ENCODE measurements around the gene RHD. TPM values are rescaled to one million over a fixed set of nuclear protein-coding genes. Genes with fewer than 3 reads are reported as not detected.

Gene RHD
- total RNA-seq, 4 donors from 2014 or later, result 1.5 TPM; not detected in 3

DNA sequence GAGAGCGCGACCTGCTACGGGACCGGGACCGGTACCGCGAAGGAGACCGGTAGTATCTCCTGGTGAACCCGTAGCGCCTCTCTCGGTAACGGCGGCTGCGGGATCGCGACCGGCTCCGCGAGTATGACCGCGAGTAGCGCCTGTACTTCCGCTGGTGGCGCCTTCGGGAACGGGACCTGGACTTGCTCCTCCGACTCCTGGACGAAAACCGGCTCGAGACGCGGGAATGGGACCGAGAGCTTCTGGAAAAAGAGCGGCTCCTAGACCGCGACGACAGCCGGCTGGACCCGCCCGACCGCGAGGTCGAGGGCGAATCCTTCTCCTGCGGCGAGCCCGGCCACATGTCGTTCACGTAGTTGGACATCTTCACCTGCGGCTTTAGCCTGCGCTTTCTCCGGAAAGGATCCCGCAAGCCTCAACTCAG is 25.7 kb upstream of the RHD start:
- no peak for TF ChIP-seq POLR2A (IDR thresholded peaks at IDR 0.05)
- TF ChIP-seq, protein P1, sequence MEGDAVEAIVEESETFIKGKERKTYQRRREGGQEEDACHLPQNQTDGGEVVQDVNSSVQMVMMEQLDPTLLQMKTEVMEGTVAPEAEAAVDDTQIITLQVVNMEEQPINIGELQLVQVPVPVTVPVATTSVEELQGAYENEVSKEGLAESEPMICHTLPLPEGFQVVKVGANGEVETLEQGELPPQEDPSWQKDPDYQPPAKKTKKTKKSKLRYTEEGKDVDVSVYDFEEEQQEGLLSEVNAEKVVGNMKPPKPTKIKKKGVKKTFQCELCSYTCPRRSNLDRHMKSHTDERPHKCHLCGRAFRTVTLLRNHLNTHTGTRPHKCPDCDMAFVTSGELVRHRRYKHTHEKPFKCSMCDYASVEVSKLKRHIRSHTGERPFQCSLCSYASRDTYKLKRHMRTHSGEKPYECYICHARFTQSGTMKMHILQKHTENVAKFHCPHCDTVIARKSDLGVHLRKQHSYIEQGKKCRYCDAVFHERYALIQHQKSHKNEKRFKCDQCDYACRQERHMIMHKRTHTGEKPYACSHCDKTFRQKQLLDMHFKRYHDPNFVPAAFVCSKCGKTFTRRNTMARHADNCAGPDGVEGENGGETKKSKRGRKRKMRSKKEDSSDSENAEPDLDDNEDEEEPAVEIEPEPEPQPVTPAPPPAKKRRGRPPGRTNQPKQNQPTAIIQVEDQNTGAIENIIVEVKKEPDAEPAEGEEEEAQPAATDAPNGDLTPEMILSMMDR (IDR thresholded peaks at IDR 0.05), result peak in 1 of 4 experiments; percentile 6
- Histone ChIP-seq H3K9me3 (no peaks in the 10 kb centered on the region), H3K4me1 (peaks cover 13 to 15% of the 10 kb centered on the region in 2 donors), H3K36me3 (no peaks in the 10 kb centered on the region), H3K27ac (peak overlapping the region; percentile 99), H3K4me3 (peak overlapping the region; percentile 96), H3K27me3 (no peaks in the 10 kb centered on the region)
- peak in 1 of 2 donors; percentile 34 for DNase-seq
- intact Hi-C loops (cut with DNase I; ENCODE audit: low total_unique reads), result no loop called here

DNA sequence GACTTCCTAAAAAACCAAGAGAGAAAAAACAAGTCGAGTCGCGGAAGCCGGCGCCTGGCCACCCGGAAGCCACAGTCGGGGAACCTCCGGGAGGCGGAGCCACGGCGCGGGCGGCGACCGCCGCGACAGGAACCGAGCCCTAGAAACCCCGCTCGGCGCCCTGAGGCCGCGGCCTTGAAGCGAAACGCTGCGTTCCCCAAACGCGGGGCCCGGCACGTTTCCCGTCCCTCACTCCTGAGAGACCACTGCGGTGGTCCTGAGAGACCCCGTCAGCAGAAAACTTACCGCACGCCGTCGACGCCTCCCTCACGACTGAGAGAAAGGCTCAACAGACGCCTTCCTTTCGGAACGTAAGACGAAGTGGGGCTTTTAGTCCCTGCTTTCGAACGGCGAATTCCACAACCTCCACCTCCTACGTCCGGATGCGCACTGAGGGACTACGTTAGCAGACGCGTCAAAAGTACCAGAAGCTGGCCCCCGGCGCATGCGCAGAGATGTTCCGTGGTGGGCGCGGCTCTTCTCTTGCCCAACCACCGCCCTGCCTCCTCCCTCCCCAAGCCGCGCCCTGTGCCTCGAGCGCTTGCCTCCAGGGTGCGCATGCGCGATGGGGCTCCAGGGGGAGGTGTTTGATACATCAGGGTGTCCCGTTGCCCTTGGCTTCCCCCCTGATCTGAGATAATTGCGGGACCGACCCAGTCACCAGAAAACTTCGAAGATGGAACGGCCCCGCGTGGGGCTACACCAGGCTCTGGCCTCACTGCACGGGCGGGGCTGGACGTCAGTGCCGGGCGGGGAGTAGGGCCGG is 25.1 kb upstream of the RHD start, which contains the start of gene RSRP1:
Gene RSRP1, minus strand, starts transcription at position 431 of the 805 bp plus-strand sequence. CDS start 491 bp downstream, outside the sequence.
- no peaks in the 10 kb centered on the region for H3K27me3 ChIP-seq
- peak; percentile 99 for DNase-seq
- H3K36me3 ChIP-seq, result no peaks in the 10 kb centered on the region
- H3K4me3 ChIP-seq, result peak within 1 kb of the TSS; percentile 96
- H3K27ac ChIP-seq, result peak within 1 kb of the TSS; percentile 99
- TF ChIP-seq POLR2A (IDR thresholded peaks at IDR 0.05), result peak; percentile 96 to 99
- TF ChIP-seq, protein P1 (IDR thresholded peaks at IDR 0.05), result peak in 3 of 4 experiments; percentile 8 to 34 (median 10)
- no peaks in the 10 kb centered on the region for H3K9me3 ChIP-seq
- peaks cover 13 to 15% of the 10 kb centered on the region in 2 donors for H3K4me1 ChIP-seq
- intact Hi-C loops (cut with DNase I; ENCODE audit: low total_unique reads), result no loop called here

DNA sequence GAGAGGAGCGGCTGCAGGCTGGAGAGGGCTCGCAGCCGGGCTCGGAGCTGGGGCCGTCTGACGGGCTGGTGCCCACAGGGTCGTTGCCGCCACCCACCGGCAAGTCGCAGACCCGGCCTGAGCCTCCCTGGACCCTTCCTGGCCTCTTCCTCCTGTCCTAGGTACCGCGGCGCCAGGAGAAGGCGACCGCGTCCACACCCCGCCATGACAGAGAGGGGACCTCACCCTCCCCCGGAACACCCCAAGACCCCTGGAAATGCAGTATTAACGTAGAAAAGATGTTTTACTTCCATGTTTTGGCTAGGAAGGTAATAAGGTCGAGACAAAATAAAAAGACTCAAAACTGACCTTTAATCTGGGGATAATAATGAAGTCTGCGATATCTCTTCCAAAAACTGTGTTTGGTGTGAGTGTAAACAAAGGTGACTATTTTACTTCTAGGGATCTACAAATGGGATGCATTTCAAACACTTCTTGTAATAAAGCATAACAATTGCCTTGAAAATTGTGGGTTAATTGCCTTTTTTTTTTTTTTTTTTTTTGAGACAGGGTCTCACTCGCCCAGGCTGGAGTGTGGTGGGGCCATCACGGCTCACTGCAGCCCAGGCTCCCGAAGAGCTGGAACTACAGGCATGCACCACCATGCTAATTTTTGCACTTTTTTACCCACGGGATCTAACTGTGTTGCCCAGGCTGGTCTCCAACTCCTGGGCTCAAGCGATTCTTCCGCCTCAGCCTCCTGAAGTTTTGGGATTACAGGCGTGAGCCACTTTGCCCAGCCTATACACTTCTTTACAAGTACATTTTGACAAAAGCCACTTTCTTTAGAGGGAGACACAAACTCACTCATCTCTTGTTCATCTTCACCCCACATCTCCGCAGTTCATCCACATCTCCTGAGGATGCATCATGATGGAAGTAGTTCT is 24.2 kb upstream of the RHD start:
- peak overlapping the region; percentile 99 for H3K27ac ChIP-seq
- H3K36me3 ChIP-seq, result no peaks in the 10 kb centered on the region
- TF ChIP-seq POLR2A (IDR thresholded peaks at IDR 0.05), result no peak
- TF ChIP-seq, protein P1 (IDR thresholded peaks at IDR 0.05), result no peak
- no peaks in the 10 kb centered on the region for H3K9me3 ChIP-seq
- no peaks in the 10 kb centered on the region for H3K27me3 ChIP-seq
- intact Hi-C loops (cut with DNase I; ENCODE audit: low total_unique reads), result no loop called here
- H3K4me1 ChIP-seq, result peaks cover 13 to 15% of the 10 kb centered on the region in 2 donors
- no peak for DNase-seq
- H3K4me3 ChIP-seq, result peak overlapping the region; percentile 96

DNA sequence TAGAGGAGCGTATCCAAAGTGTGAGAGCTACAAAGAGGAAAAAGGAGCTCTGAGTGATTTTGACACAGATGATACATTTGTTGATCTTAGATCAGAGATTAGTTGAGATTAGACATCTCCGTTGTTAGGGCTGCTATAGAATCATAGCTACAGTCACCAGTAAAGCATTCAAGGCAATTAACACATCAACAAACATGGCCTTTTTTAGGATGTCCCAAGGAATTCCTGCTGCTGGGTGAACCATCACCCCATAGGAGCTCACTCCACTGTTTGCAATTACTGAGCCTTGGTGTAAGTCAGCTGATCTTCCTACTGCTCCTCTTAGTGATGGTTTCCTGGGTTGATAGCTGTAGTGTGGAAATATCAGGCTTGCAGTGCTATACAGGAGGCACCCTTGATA is 18.4 kb upstream of the RHD start:
- intact Hi-C loops (cut with DNase I; ENCODE audit: low total_unique reads), result no loop called here
- no peaks in the 10 kb centered on the region for H3K36me3 ChIP-seq
- H3K4me1 ChIP-seq, result no peaks in the 10 kb centered on the region
- H3K27ac ChIP-seq, result no peak overlapping the region
- TF ChIP-seq POLR2A (IDR thresholded peaks at IDR 0.05), result no peak
- TF ChIP-seq, protein P1 (IDR thresholded peaks at IDR 0.05), result no peak
- no peak for DNase-seq
- H3K4me3 ChIP-seq, result no peak overlapping the region
- no peaks in the 10 kb centered on the region for H3K27me3 ChIP-seq
- no peaks in the 10 kb centered on the region for H3K9me3 ChIP-seq
